ENCODE data around the gene MRTO4. TPM values are rescaled to one million over a fixed set of nuclear protein-coding genes. Genes with fewer than 3 reads are reported as not detected.
"Not testable (repeated sequence)": the region's sequence is repeated elsewhere in the genome, so short reads cannot be mapped to it uniquely, and the experiment has no call there.

MRTO4 gene
- total RNA-seq, 1 donor from 2014 or later: 16.4 TPM

- ATAC-seq: peak in 1 of 2 donors; percentile 1
- peaks cover 19% of the 10 kb centered on the region for H3K36me3 ChIP-seq
- H3K27me3 ChIP-seq (ENCODE audit: low read depth): no peaks in the 10 kb centered on the region
- H3K4me1 ChIP-seq: peaks cover 55% of the 10 kb centered on the region
- H3K27ac ChIP-seq: peak overlapping the region; percentile 98
- no peak for DNase-seq
- no peaks in the 10 kb centered on the region for H3K9me3 ChIP-seq
- intact Hi-C loops (cut with DNase I): no loop called here
- peak overlapping the region; percentile 97 for H3K4me3 ChIP-seq
- TF ChIP-seq CTCF (IDR thresholded peaks at IDR 0.05): no peak
Measured at GRCh38 chr1:19210772-19211549, 40.6 kb upstream of the MRTO4 start.

GRCh38 chr1:19212167-19212566 lies 39.4 kb upstream of the MRTO4 start:
- no peaks in the 10 kb centered on the region for H3K27me3 ChIP-seq (ENCODE audit: low read depth)
- no peak overlapping the region for H3K27ac ChIP-seq
- TF ChIP-seq CTCF (IDR thresholded peaks at IDR 0.05): no peak
- H3K4me3 ChIP-seq: no peak overlapping the region
- DNase-seq (no peak), ATAC-seq (no peak)
- peaks cover 46% of the 10 kb centered on the region for H3K4me1 ChIP-seq
- intact Hi-C loops (cut with DNase I): no loop called here
- no peaks in the 10 kb centered on the region for H3K9me3 ChIP-seq
- H3K36me3 ChIP-seq: peaks cover 21% of the 10 kb centered on the region

GRCh38 chr1:19213580-19213979 lies 38.0 kb upstream of the MRTO4 start:
- intact Hi-C loops (cut with DNase I): no loop called here
- no peak for ATAC-seq

GRCh38 chr1:19216585-19216984 lies 35.0 kb upstream of the MRTO4 start:
- intact Hi-C loops (cut with DNase I); DNase-seq: not testable (repeated sequence)

More at GRCh38 chr1:19213580-19213979, 38.0 kb upstream of the MRTO4 start:
- Histone ChIP-seq H3K36me3 (peaks cover 34% of the 10 kb centered on the region), H3K4me1 (peaks cover 32% of the 10 kb centered on the region), H3K4me3 (no peak overlapping the region), H3K27ac (no peak overlapping the region), H3K9me3 (no peaks in the 10 kb centered on the region), H3K27me3 (ENCODE audit: low read depth) (no peaks in the 10 kb centered on the region)
- TF ChIP-seq CTCF (IDR thresholded peaks at IDR 0.05): no peak
- no peak for DNase-seq

GRCh38 chr1:19219451-19219850 lies 32.2 kb upstream of the MRTO4 start:
- no peak overlapping the region for H3K27ac ChIP-seq
- H3K4me1 ChIP-seq: no peaks in the 10 kb centered on the region
- H3K36me3 ChIP-seq: peaks cover 78% of the 10 kb centered on the region
- no peak overlapping the region for H3K4me3 ChIP-seq
- DNase-seq (no peak), ATAC-seq (no peak)
- intact Hi-C loops (cut with DNase I): no loop called here
- H3K27me3 ChIP-seq (ENCODE audit: low read depth): no peaks in the 10 kb centered on the region
- no peaks in the 10 kb centered on the region for H3K9me3 ChIP-seq
- no peak for TF ChIP-seq CTCF (IDR thresholded peaks at IDR 0.05)

More at GRCh38 chr1:19216585-19216984, 35.0 kb upstream of the MRTO4 start:
- not testable (repeated sequence) for ATAC-seq; H3K27me3 ChIP-seq (ENCODE audit: low read depth); H3K27ac ChIP-seq; H3K9me3 ChIP-seq; H3K4me3 ChIP-seq
- Histone ChIP-seq H3K36me3 (peaks cover 64% of the 10 kb centered on the region), H3K4me1 (peaks cover 16% of the 10 kb centered on the region)

GRCh38 chr1:19220080-19220846 lies 31.3 kb upstream of the MRTO4 start:
- no peak overlapping the region for H3K27ac ChIP-seq
- DNase-seq (no peak), ATAC-seq (no peak)
- H3K4me3 ChIP-seq: no peak overlapping the region
- H3K4me1 ChIP-seq: no peaks in the 10 kb centered on the region
- intact Hi-C loops (cut with DNase I): no loop called here
- no peak for TF ChIP-seq CTCF (IDR thresholded peaks at IDR 0.05)
- no peaks in the 10 kb centered on the region for H3K9me3 ChIP-seq
- peaks cover 86% of the 10 kb centered on the region for H3K36me3 ChIP-seq
- no peaks in the 10 kb centered on the region for H3K27me3 ChIP-seq (ENCODE audit: low read depth)
